H1 (cell line): ENCODE data around the gene RAB3GAP1. TPM values are rescaled to one million over a fixed set of nuclear protein-coding genes. Genes with fewer than 3 reads are reported as not detected.

ENCODE experiments used
- CTCF ChIA-PET: fragments of 300-600 bp; sonication (Branson Sonifier 250); formaldehyde crosslinking; loops from one replicate; lab custom pipeline; 2021; ENCODE audit not compliant: partially characterized antibody; lab: Charles Lee
- POLR2A ChIA-PET: fragments of 300-600 bp; sonication (Branson Sonifier 250); formaldehyde crosslinking; loops from one replicate; lab custom pipeline; 2021; ENCODE audit warnings: inconsistent platforms; ENCODE audit not compliant: partially characterized antibody; lab: Charles Lee
- DNase-seq, 2 experiments: peaks; one replicate each; pipeline versions ENCODE4 v3.0.0 to v3.0.0-alpha.2; 2010 to 2022; ENCODE audit warnings: low spot score in 2 of 2, low read depth in 1 of 2, mixed read lengths in 1 of 2
- FAIRE-seq: peaks from 2 replicates; lab custom pipeline; 2011; peaks lifted over from hg19 to GRCh38; lab: Jason Lieb, UNC
- H2AFZ ChIP-seq: 2 replicates; pipeline ENCODE4 v1.8.1; 2012; ENCODE audit warnings: low read length, inconsistent platforms
- H2AK5ac ChIP-seq: 2 replicates; pipeline ENCODE4 v1.6.1; 2013; ENCODE audit warnings: low read depth, low read length
- H2BK120ac ChIP-seq: replicated peaks from 2 replicates; pipeline ENCODE3; 2013; ENCODE audit warnings: low read depth, low read length, inconsistent platforms
- H2BK12ac ChIP-seq: 2 replicates; pipeline ENCODE4 v1.6.1; 2013; ENCODE audit warnings: low read depth, low read length
- H2BK15ac ChIP-seq: 2 replicates; pipeline ENCODE4 v1.6.1; 2013; ENCODE audit warnings: low read length
- H2BK20ac ChIP-seq: 2 replicates; pipeline ENCODE4 v1.6.1; 2013; ENCODE audit warnings: low read length
- H2BK5ac ChIP-seq: 2 replicates; pipeline ENCODE4 v1.6.1; 2013; ENCODE audit warnings: low read depth, low read length
- H3K14ac ChIP-seq: 2 replicates; pipeline ENCODE4 v1.6.1; 2013; ENCODE audit warnings: inconsistent platforms; ENCODE audit not compliant: insufficient read length
- H3K18ac ChIP-seq: 2 replicates; pipeline ENCODE4 v1.6.1; 2013; ENCODE audit warnings: low read length; ENCODE audit errors: extremely low read depth
- H3K23ac ChIP-seq: 2 replicates; pipeline ENCODE4 v1.6.1; 2013; ENCODE audit warnings: inconsistent platforms; ENCODE audit not compliant: insufficient read length
- H3K23me2 ChIP-seq: 2 replicates; pipeline ENCODE4 v1.6.1; 2013; ENCODE audit warnings: low read depth, low read length
- H3K27ac ChIP-seq: 2 replicates; pipeline ENCODE4 v1.6.1; 2011; ENCODE audit warnings: low read depth, low read length, inconsistent platforms
- H3K27me3 ChIP-seq, 4 experiments: replicated peaks in 1 of 4; 1 replicate in 1 of 4; 2 replicates in 3 of 4; pipeline versions ENCODE4 v1.6.1 to v1.8.1; 2011 to 2013; ENCODE audit warnings: low read length in 3 of 4, mild to moderate bottlenecking in 3 of 4, inconsistent platforms in 2 of 4, mixed read lengths in 2 of 4, moderate library complexity in 1 of 4; ENCODE audit not compliant: control insufficient read depth in 3 of 4, insufficient read depth in 3 of 4; ENCODE audit errors: extremely low read depth in 1 of 4
- H3K36me3 ChIP-seq, 4 experiments: 2 replicates each; pipeline versions ENCODE4 v1.6.1 to v1.8.1; 2011 to 2013; ENCODE audit warnings: mild to moderate bottlenecking in 4 of 4, low read length in 3 of 4, moderate library complexity in 2 of 4, control low read depth in 1 of 4, inconsistent platforms in 1 of 4; ENCODE audit not compliant: insufficient read depth in 4 of 4, control insufficient read depth in 2 of 4
- H3K4ac ChIP-seq: replicated peaks from 2 replicates; pipeline ENCODE3; 2013; ENCODE audit warnings: low read length, low read depth, mixed read lengths, inconsistent platforms; ENCODE audit not compliant: insufficient read length
- H3K4me1 ChIP-seq, 4 experiments: replicated peaks in 1 of 4; 1 replicate in 1 of 4; 2 replicates in 3 of 4; pipeline versions ENCODE4 v1.6.1 to v1.8.1; 2011 to 2013; ENCODE audit warnings: low read length in 3 of 4, inconsistent platforms in 2 of 4, mixed read lengths in 1 of 4; ENCODE audit not compliant: insufficient read depth in 4 of 4, control insufficient read depth in 3 of 4
- H3K4me2 ChIP-seq, 2 experiments: 2 replicates each; pipeline versions ENCODE4 v1.6.1 to v1.8.1; 2011 to 2013; ENCODE audit warnings: low read depth in 2 of 2, low read length in 2 of 2, control low read depth in 1 of 2, inconsistent platforms in 1 of 2, mild to moderate bottlenecking in 1 of 2; ENCODE audit not compliant: insufficient read depth in 1 of 2
- H3K4me3 ChIP-seq, 4 experiments: fragments of 200-600, 300-600 bp in 1 of 4; sonication (generic), shearing (Covaris generic), sonication (Bioruptor Twin) in 1 of 4; 2 replicates each; pipeline versions ENCODE4 v1.5.1 to v1.8.1; 2011 to 2016; ENCODE audit warnings: low read length in 4 of 4, low read depth in 3 of 4, control low read depth in 2 of 4, inconsistent platforms in 2 of 4, mild to moderate bottlenecking in 2 of 4, mixed read lengths in 1 of 4, moderate library complexity in 1 of 4; ENCODE audit not compliant: insufficient read depth in 2 of 4; ENCODE audit errors: extremely low read depth in 1 of 4
- H3K56ac ChIP-seq: replicated peaks from 2 replicates; pipeline ENCODE3; 2013; ENCODE audit warnings: low read depth, mild to moderate bottlenecking, mixed read lengths, low read length, inconsistent platforms; ENCODE audit not compliant: insufficient read length
- H3K79me1 ChIP-seq: 2 replicates; pipeline ENCODE4 v1.6.1; 2013; ENCODE audit warnings: low read depth, low read length, control low read depth
- H3K79me2 ChIP-seq, 2 experiments: 2 replicates each; pipeline versions ENCODE4 v1.6.1 to v1.8.1; 2012 to 2013; ENCODE audit warnings: low read length in 2 of 2, mild to moderate bottlenecking in 2 of 2, inconsistent platforms in 1 of 2; ENCODE audit not compliant: insufficient read depth in 2 of 2, control insufficient read depth in 1 of 2
- H3K9ac ChIP-seq, 4 experiments: replicated peaks in 1 of 4; 1 replicate in 1 of 4; 2 replicates in 3 of 4; pipeline versions ENCODE4 v1.6.1 to v1.8.1; 2011 to 2013; ENCODE audit warnings: low read depth in 3 of 4, low read length in 3 of 4, control low read depth in 2 of 4, mild to moderate bottlenecking in 2 of 4, moderate library complexity in 2 of 4, inconsistent platforms in 1 of 4; ENCODE audit errors: extremely low read depth in 1 of 4
- H3K9me3 ChIP-seq, 2 experiments: 2 replicates each; pipeline versions ENCODE4 v1.6.1 to v1.8.1; 2012 to 2013; ENCODE audit warnings: mild to moderate bottlenecking in 2 of 2, moderate library complexity in 2 of 2, control low read depth in 1 of 2, inconsistent platforms in 1 of 2, low read depth in 1 of 2, low read length in 1 of 2, mixed read lengths in 1 of 2; ENCODE audit not compliant: insufficient read depth in 2 of 2
- H4K20me1 ChIP-seq, 2 experiments: replicated peaks in 1 of 2; 2 replicates each; pipeline versions ENCODE3 to v1.8.1; 2011 to 2013; ENCODE audit warnings: inconsistent platforms in 2 of 2, low read length in 2 of 2, mild to moderate bottlenecking in 1 of 2; ENCODE audit not compliant: insufficient read depth in 2 of 2, control insufficient read depth in 1 of 2
- H4K5ac ChIP-seq: 2 replicates; pipeline ENCODE4 v1.6.1; 2013; ENCODE audit warnings: low read length, low read depth, mixed read lengths, inconsistent platforms; ENCODE audit not compliant: insufficient read length
- H4K8ac ChIP-seq: 2 replicates; pipeline ENCODE4 v1.8.0; 2013; ENCODE audit warnings: mild to moderate bottlenecking, moderate library complexity, low read length, inconsistent platforms; ENCODE audit not compliant: insufficient read depth; ENCODE audit errors: extremely low read depth
- H4K91ac ChIP-seq: replicated peaks from 2 replicates; pipeline ENCODE3; 2013; ENCODE audit warnings: low read length, mixed read lengths, inconsistent platforms; ENCODE audit not compliant: insufficient read length
- CBX8 ChIP-seq: fragments of 300-800, 300-1000 bp; sonication (generic); IDR thresholded peaks from 2 replicates; pipeline ENCODE4 v1.7.1; 2016; ENCODE audit warnings: low read depth, low read length, borderline replicate concordance
- CTBP2 ChIP-seq: IDR thresholded peaks from 2 replicates; pipeline ENCODE4 v1.7.0; 2011; ENCODE audit warnings: borderline replicate concordance, mild to moderate bottlenecking, moderate library complexity, mixed read lengths, low read length; ENCODE audit not compliant: insufficient read depth, insufficient read length
- FOSL1 ChIP-seq: IDR thresholded peaks from 2 replicates; pipeline ENCODE4 v1.6.1; 2011; ENCODE audit warnings: mild to moderate bottlenecking, low read depth, low read length, moderate library complexity; ENCODE audit not compliant: insufficient read depth
- HDAC6 ChIP-seq: IDR thresholded peaks from one replicate; pipeline ENCODE4 v1.7.1; 2012; ENCODE audit warnings: low read depth, mild to moderate bottlenecking, inconsistent platforms, low read length, moderate library complexity
- JUND ChIP-seq: IDR thresholded peaks from 2 replicates; pipeline ENCODE4 v1.6.1; 2011; ENCODE audit warnings: mild to moderate bottlenecking, improper control_type of control experiment, low read length
- KDM4A ChIP-seq: IDR thresholded peaks from one replicate; pipeline ENCODE4 v1.7.1; 2012; ENCODE audit warnings: low read depth, mild to moderate bottlenecking, moderate library complexity, low read length, inconsistent platforms; ENCODE audit not compliant: severe bottlenecking
- NRF1 ChIP-seq: IDR thresholded peaks from 2 replicates; pipeline ENCODE4 v1.6.1; 2011; ENCODE audit warnings: mild to moderate bottlenecking, low read depth, low read length, improper control_type of control experiment
- PHF8 ChIP-seq: fragments of 200-600 bp; sonication (generic); conservative IDR thresholded peaks from 2 replicates; pipeline ENCODE4 v1.7.1; 2012; ENCODE audit warnings: low read depth, mild to moderate bottlenecking, inconsistent platforms, low read length, moderate library complexity
- SIRT6 ChIP-seq: IDR thresholded peaks from one replicate; pipeline ENCODE4 v1.7.1; 2012; ENCODE audit warnings: low read length, inconsistent platforms
- SUZ12 ChIP-seq: fragments of 200-600 bp; sonication (generic); IDR thresholded peaks from 2 replicates; pipeline ENCODE4 v1.6.1; 2012; ENCODE audit warnings: mild to moderate bottlenecking, inconsistent platforms, low read length, moderate library complexity, mixed read lengths
- WGBS, 2 experiments: shearing (Covaris generic) in 1 of 2; methylation state at CpG; one replicate each; pipeline versions ENCODE4 v1.1.6 to v1.1.7; 2013 to 2015; ENCODE audit warnings: low lambda C conversion rate in 2 of 2, mixed read lengths in 2 of 2, inconsistent platforms in 1 of 2, low coverage in 1 of 2, missing lambda C conversion rate in 1 of 2; ENCODE audit not compliant: insufficient replicate concordance in 2 of 2, insufficient coverage in 1 of 2, insufficient read length in 1 of 2; ENCODE audit errors: extremely low coverage in 1 of 2, missing lambda C conversion rate in 1 of 2; 5-methylcytosine and 5-hydroxymethylcytosine counted together
- polyA plus RNA-seq, 7 experiments: library from polyadenylated mRNA; depleted of rRNA in 3 of 7; stranded (reverse) in 5 of 7; unstranded in 2 of 7; fragments of >200 nt in 5 of 7; fragments of 200-250 nt in 2 of 7; gene quantifications; 1 replicate in 5 of 7; 2 replicates in 1 of 7; 4 replicates in 1 of 7; pipeline versions ENCODE4 v1.2.1 to v1.2.3, GENCODE V29; 2011 to 2013; ENCODE audit warnings: missing spikeins in 2 of 7, mixed read lengths in 2 of 7
- total RNA-seq: library from RNA; stranded (reverse); fragmentation: NEBNext Ultra II Directional; extraction: Animal tissue kit (Norgen Biotek cat#: 25700); gene quantifications from 2 replicates; pipeline ENCODE4 v1.2.1, GENCODE V29; 2021

RAB3GAP1 gene
- total and polyA plus RNA-seq, 2 of the 8 experiments (the other 6 are each of a cell fraction or from before 2014, with no cell fraction given), result 9.8 to 28.6 TPM

DNA sequence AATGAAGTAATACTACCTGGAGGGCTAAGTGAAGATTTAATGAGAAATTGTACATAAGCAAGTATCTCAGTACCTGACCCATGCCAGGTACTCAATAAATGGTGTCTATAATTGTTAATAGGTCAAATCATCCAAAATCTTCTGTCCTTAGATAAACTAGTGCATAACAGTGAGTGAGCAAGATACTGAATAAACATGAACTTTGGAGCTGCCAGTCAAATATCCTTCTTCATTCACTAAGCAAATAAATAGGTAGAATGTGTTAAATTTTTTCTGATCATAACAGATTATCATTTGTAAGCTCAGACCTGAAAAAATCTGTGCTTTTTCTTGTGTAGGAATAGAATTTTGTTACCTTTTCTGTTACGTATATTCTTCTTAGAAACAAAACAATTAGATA, 39.6 kb downstream of the RAB3GAP1 start:
- H3K27ac ChIP-seq, result no peak overlapping the region
- no peak overlapping the region for H3K4ac ChIP-seq
- H2BK15ac ChIP-seq, result no peak overlapping the region
- no peak overlapping the region for H3K23ac ChIP-seq
- DNase-seq (no peak), FAIRE-seq (no peak)
- H3K27me3 ChIP-seq, result no peaks in the 10 kb centered on the region
- no peak overlapping the region for H3K18ac ChIP-seq
- peaks cover 0 to 11% (median 0%) of the 10 kb centered on the region in 4 experiments; a peak in 3 of 8 replicates for H3K36me3 ChIP-seq
- H3K79me1 ChIP-seq, result peaks cover 1% of the 10 kb centered on the region; the same call in 1 of the 2 replicates
- H4K8ac ChIP-seq, result no peak overlapping the region
- H2BK5ac ChIP-seq, result no peak overlapping the region
- no peak overlapping the region for H2BK120ac ChIP-seq
- H2BK12ac ChIP-seq, result no peak overlapping the region
- H2BK20ac ChIP-seq, result no peak overlapping the region
- peaks cover 0 to 24% of the 10 kb centered on the region in 2 experiments; a peak in 2 of 4 replicates for H3K79me2 ChIP-seq
- H3K9me3 ChIP-seq, result no peaks in the 10 kb centered on the region
- H2AFZ ChIP-seq, result no peak overlapping the region
- H4K91ac ChIP-seq, result no peak overlapping the region
- H3K56ac ChIP-seq, result no peak overlapping the region
- H3K14ac ChIP-seq, result no peak overlapping the region
- H3K4me3 ChIP-seq, result no peak overlapping the region
- no peaks in the 10 kb centered on the region for H4K20me1 ChIP-seq
- ChIA-PET POLR2A (no interaction called here), CTCF (interaction anchor here (0.7 to 1.0 kb wide), 2 partner anchors 11 to 58 kb away, joined by 3 to 4 read pairs; no protein-coding TSS in a partner anchor)
- no peak overlapping the region for H2AK5ac ChIP-seq
- no peaks in the 10 kb centered on the region for H3K4me1 ChIP-seq
- H3K9ac ChIP-seq, result no peak overlapping the region
- no peak overlapping the region for H3K4me2 ChIP-seq
- no peak overlapping the region for H4K5ac ChIP-seq
- no peaks in the 10 kb centered on the region for H3K23me2 ChIP-seq
- 79% methylated on average over 1 of the region's 1 CpG; no CpG with 5 or more reads in 1 of the 2 experiments for WGBS, 2 experiments
- TF ChIP-seq CTBP2, result no peak
- no peak for TF ChIP-seq NRF1
- TF ChIP-seq KDM4A, result no peak
- TF ChIP-seq JUND, result no peak
- no peak for TF ChIP-seq SIRT6
- TF ChIP-seq SUZ12, result no peak
- TF ChIP-seq FOSL1, result no peak
- no peak for TF ChIP-seq HDAC6
- TF ChIP-seq CBX8, result no peak
- TF ChIP-seq PHF8, result no peak
